Measurements from ENCODE around the gene ACSL6. TPM values are rescaled to one million over a fixed set of nuclear protein-coding genes. Genes with fewer than 3 reads are reported as not detected.

Gene ACSL6
- total RNA-seq, 4 donors from 2014 or later, result 0.22 to 3.3 (median 0.81) TPM

- WGBS, 2 donors, result 77 to 82% methylated on average over 9 of the region's 9 CpGs
Observed at GRCh38 chr5:132050661-132051552, 39.4 kb upstream of the ACSL6 start.

GRCh38 chr5:132050136-132050535 lies 38.7 kb upstream of the ACSL6 start:
- Histone ChIP-seq H3K4me3 (no peak overlapping the region), H3K4me1 (no peaks in the 10 kb centered on the region), H3K27ac (no peak overlapping the region), H3K36me3 (no peaks in the 10 kb centered on the region), H3K9me3 (no peaks in the 10 kb centered on the region), H3K27me3 (no peaks in the 10 kb centered on the region)
- TF ChIP-seq EP300 (IDR thresholded peaks at IDR 0.05) (no peak), CTCF (IDR thresholded peaks at IDR 0.05) (no peak), POLR2A (IDR thresholded peaks at IDR 0.05) (no peak)
- DNase-seq (ENCODE audit: low spot score in 2 of 2), result no peak
- 67 to 71% methylated on average over 4 to 5 of the region's 5 CpGs for WGBS, 2 donors

More at GRCh38 chr5:132050661-132051552, 39.4 kb upstream of the ACSL6 start:
- TF ChIP-seq EP300 (IDR thresholded peaks at IDR 0.05) (no peak), POLR2A (IDR thresholded peaks at IDR 0.05) (no peak), CTCF (IDR thresholded peaks at IDR 0.05) (no peak)
- no peaks in the 10 kb centered on the region for H3K36me3 ChIP-seq
- no peak for DNase-seq (ENCODE audit: low spot score in 2 of 2)
- no peak overlapping the region for H3K4me3 ChIP-seq
- H3K27ac ChIP-seq, result no peak overlapping the region
- no peaks in the 10 kb centered on the region for H3K4me1 ChIP-seq
- H3K9me3 ChIP-seq, result no peaks in the 10 kb centered on the region
- no peaks in the 10 kb centered on the region for H3K27me3 ChIP-seq

GRCh38 chr5:132049559-132049958 lies 38.1 kb upstream of the ACSL6 start:
- TF ChIP-seq EP300 (IDR thresholded peaks at IDR 0.05) (no peak), CTCF (IDR thresholded peaks at IDR 0.05) (no peak), POLR2A (IDR thresholded peaks at IDR 0.05) (no peak)
- Histone ChIP-seq H3K27me3 (no peaks in the 10 kb centered on the region), H3K4me1 (no peaks in the 10 kb centered on the region), H3K36me3 (no peaks in the 10 kb centered on the region), H3K9me3 (no peaks in the 10 kb centered on the region), H3K4me3 (no peak overlapping the region), H3K27ac (no peak overlapping the region)
- 88 to 93% methylated on average over 12 of the region's 12 CpGs for WGBS, 2 donors
- DNase-seq (ENCODE audit: low spot score in 2 of 2), result no peak

- Histone ChIP-seq H3K4me1 (no peaks in the 10 kb centered on the region), H3K27me3 (no peaks in the 10 kb centered on the region), H3K4me3 (no peak overlapping the region), H3K27ac (no peak overlapping the region), H3K36me3 (no peaks in the 10 kb centered on the region), H3K9me3 (no peaks in the 10 kb centered on the region)
- 53 to 54% methylated on average over 4 of the region's 4 CpGs for WGBS, 2 donors
- TF ChIP-seq POLR2A (IDR thresholded peaks at IDR 0.05) (no peak), CTCF (IDR thresholded peaks at IDR 0.05) (no peak), EP300 (IDR thresholded peaks at IDR 0.05) (no peak)
- no peak for DNase-seq (ENCODE audit: low spot score in 2 of 2)
Observed at GRCh38 chr5:132049093-132049492, 37.6 kb upstream of the ACSL6 start.

- Histone ChIP-seq H3K4me1 (no peaks in the 10 kb centered on the region), H3K36me3 (no peaks in the 10 kb centered on the region), H3K27me3 (peaks cover 0 to 6% of the 10 kb centered on the region in 2 donors), H3K4me3 (no peak overlapping the region), H3K27ac (no peak overlapping the region), H3K9me3 (no peaks in the 10 kb centered on the region)
- 80 to 82% methylated on average over 7 of the region's 7 CpGs for WGBS, 2 donors
- TF ChIP-seq EP300 (IDR thresholded peaks at IDR 0.05) (no peak), POLR2A (IDR thresholded peaks at IDR 0.05) (no peak), CTCF (IDR thresholded peaks at IDR 0.05) (no peak)
- DNase-seq (ENCODE audit: low spot score in 2 of 2), result no peak
Observed at GRCh38 chr5:132046880-132047299, 35.4 kb upstream of the ACSL6 start.
